A549 (cell line): ENCODE results near the gene CCDC197. TPM values are rescaled to one million over a fixed set of nuclear protein-coding genes. Genes with fewer than 3 reads are reported as not detected.
A peak's percentile ranks its signal among the peaks of the same experiment; 100 is the strongest.

ENCODE experiments used
- ATAC-seq, 2 experiments: fragments of 200-7000 bp in 1 of 2; fragments of >200 bp in 1 of 2; cut with Nextera tagmentation in 1 of 2; cut with Tn5 transposase in 1 of 2; 3 replicates each; pipeline versions ENCODE4 v1.8.0 to v1.9.1; 2018 to 2020; ENCODE audit warnings: mild to moderate bottlenecking in 1 of 2, moderate library complexity in 1 of 2
- CTCF ChIA-PET: fragments of 300-600 bp; sonication (Branson Sonifier 250); formaldehyde crosslinking; extraction: SDS; loops from one replicate; lab custom pipeline; 2021; ENCODE audit warnings: antibody characterized with exemption, inconsistent platforms; lab: Yijun Ruan, JAX
- POLR2A ChIA-PET: fragments of 350-600 bp; formaldehyde crosslinking; extraction: SDS; loops from one replicate; lab custom pipeline; 2021; ENCODE audit warnings: antibody characterized with exemption, inconsistent platforms; lab: Yijun Ruan, JAX
- DNase-seq, 2 experiments: peaks; one replicate each; pipeline versions ENCODE4 v3.0.0 to v3.0.0-alpha.2; 2011 to 2016; ENCODE audit warnings: low read depth in 1 of 2, low spot score in 1 of 2
- FAIRE-seq: peaks from 2 replicates; lab custom pipeline; 2011; peaks lifted over from hg19 to GRCh38; lab: Jason Lieb, UNC
- H3K27ac ChIP-seq, 2 experiments: fragments of >200 bp; sonication (Bioruptor Twin); formaldehyde crosslinking; 3 replicates each; pipeline ENCODE4 v1.5.1; 2016 to 2017
- H3K4me1 ChIP-seq: fragments of >200 bp; sonication (Bioruptor Twin); formaldehyde crosslinking; 3 replicates; pipeline ENCODE4 v1.6.1; 2016
- H3K4me2 ChIP-seq: fragments of >200 bp; sonication (Bioruptor Twin); formaldehyde crosslinking; 3 replicates; pipeline ENCODE4 v1.6.1; 2016
- H3K4me3 ChIP-seq: fragments of >200 bp; sonication (Bioruptor Twin); formaldehyde crosslinking; 3 replicates; pipeline ENCODE4 v1.5.1; 2016
- H3K9me3 ChIP-seq: fragments of >200 bp; sonication (Bioruptor Twin); formaldehyde crosslinking; 3 replicates; pipeline ENCODE4 v1.6.1; 2016
- BHLHE40 ChIP-seq: IDR thresholded peaks from 2 replicates; pipeline ENCODE4 v1.6.1; 2012; ENCODE audit warnings: low read depth, low read length, inconsistent platforms
- CHD2 ChIP-seq: fragments of 150-350 bp; IDR thresholded peaks from 2 replicates; pipeline ENCODE4 v1.6.1; 2014; ENCODE audit warnings: low read length; ENCODE audit not compliant: partially characterized antibody
- EHF ChIP-seq: fragments of 250-450 bp; sonication (Bioruptor Pico); IDR thresholded peaks from 2 replicates; pipeline ENCODE4 v1.5.0; 2020; ENCODE audit warnings: mild to moderate bottlenecking
- EP300 ChIP-seq, 2 experiments: fragments of >200 bp; sonication (Bioruptor Twin); formaldehyde crosslinking; IDR thresholded peaks; 2 replicates in 1 of 2; 3 replicates in 1 of 2; pipeline ENCODE4 v1.6.1; 2016 to 2017
- ESRRA ChIP-seq: fragments of 150-350 bp; IDR thresholded peaks from 2 replicates; pipeline ENCODE4 v1.6.1; 2014; ENCODE audit warnings: mild to moderate bottlenecking, low read length, borderline replicate concordance
- FOSB ChIP-seq: fragments of 250-450 bp; sonication (Bioruptor Pico); IDR thresholded peaks from 2 replicates; pipeline ENCODE4 v1.5.0; 2020; ENCODE audit warnings: mild to moderate bottlenecking, moderate library complexity
- FOSL2 ChIP-seq, 2 experiments: fragments of 450-650 bp in 1 of 2; fragments of >200 bp in 1 of 2; sonication (Bioruptor Twin) in 1 of 2; formaldehyde crosslinking; IDR thresholded peaks; 2 replicates each; pipeline versions ENCODE4 v1.5.0 to v1.6.1; 2016 to 2020; ENCODE audit warnings: mild to moderate bottlenecking in 1 of 2, moderate library complexity in 1 of 2
- GATA3 ChIP-seq: IDR thresholded peaks from 2 replicates; pipeline ENCODE4 v1.6.1; 2012; ENCODE audit warnings: borderline replicate concordance
- MAFK ChIP-seq: fragments of 450-650 bp; IDR thresholded peaks from 2 replicates; pipeline ENCODE4 v1.6.1; 2014; ENCODE audit not compliant: partially characterized antibody
- MYC ChIP-seq: IDR thresholded peaks from 2 replicates; pipeline ENCODE4 v1.6.1; 2012; ENCODE audit warnings: mild to moderate bottlenecking, inconsistent platforms, low read length, improper control_type of control experiment, borderline replicate concordance
- NFE2L2 ChIP-seq: fragments of 150-350 bp; conservative IDR thresholded peaks from 2 replicates; pipeline ENCODE4 v1.6.1; 2014; ENCODE audit warnings: low read length
- NR3C1 ChIP-seq: fragments of >200 bp; sonication (Bioruptor Twin); formaldehyde crosslinking; IDR thresholded peaks from 3 replicates; pipeline ENCODE4 v1.6.1; 2017
- POLR2AphosphoS2 ChIP-seq: conservative IDR thresholded peaks from 2 replicates; pipeline ENCODE4 v1.6.1; 2012; ENCODE audit warnings: low read length, improper control_type of control experiment, inconsistent platforms
- RARB ChIP-seq: fragments of 250-450 bp; sonication (Bioruptor Pico); IDR thresholded peaks from 2 replicates; pipeline ENCODE4 v1.8.0; 2021; ENCODE audit warnings: mild to moderate bottlenecking, moderate library complexity
- SREBF2 ChIP-seq: fragments of 450-650 bp; IDR thresholded peaks from 2 replicates; pipeline ENCODE4 v1.6.1; 2014; ENCODE audit warnings: mild to moderate bottlenecking, moderate library complexity
- TP53 ChIP-seq: fragments of 250-450 bp; sonication (Bioruptor Pico); IDR thresholded peaks from 2 replicates; pipeline ENCODE4 v1.5.0; 2021; ENCODE audit warnings: mild to moderate bottlenecking, moderate library complexity
- ZFP36 ChIP-seq: fragments of 450-650 bp; IDR thresholded peaks from 2 replicates; pipeline ENCODE4 v1.6.1; 2014; ENCODE audit warnings: borderline replicate concordance; ENCODE audit not compliant: partially characterized antibody
- ZNF302 ChIP-seq: fragments of 250-450 bp; sonication (Bioruptor Pico); IDR thresholded peaks from 2 replicates; pipeline ENCODE4 v1.9.0; 2021; ENCODE audit warnings: inconsistent platforms, mild to moderate bottlenecking, moderate library complexity
- WGBS: methylation state at CpG from one replicate; pipeline ENCODE4 v1.1.6; 2017; ENCODE audit errors: missing lambda C conversion rate; 5-methylcytosine and 5-hydroxymethylcytosine counted together
- polyA plus RNA-seq, 4 experiments: library from polyadenylated mRNA; depleted of rRNA in 3 of 4; stranded (reverse); fragments of >200 nt; fragmentation: RNase III in 1 of 4; extraction: RNeasy Plus Mini Kit Qiagen cat#74134 plus additional on column Dnase treatment in 1 of 4; gene quantifications; 2 replicates in 3 of 4; 3 replicates in 1 of 4; pipeline ENCODE4 v1.2.3, GENCODE V29; 2011 to 2017
- TF ChIP-seq, protein P1 (sequence below): IDR thresholded peaks from 2 replicates; pipeline ENCODE4 v1.6.1; 2012; ENCODE audit warnings: low read depth, borderline replicate concordance

The CCDC197 gene
- polyA plus RNA-seq, 2 of the 4 experiments (the other 2 are of a cell fraction), result not detected

DNA sequence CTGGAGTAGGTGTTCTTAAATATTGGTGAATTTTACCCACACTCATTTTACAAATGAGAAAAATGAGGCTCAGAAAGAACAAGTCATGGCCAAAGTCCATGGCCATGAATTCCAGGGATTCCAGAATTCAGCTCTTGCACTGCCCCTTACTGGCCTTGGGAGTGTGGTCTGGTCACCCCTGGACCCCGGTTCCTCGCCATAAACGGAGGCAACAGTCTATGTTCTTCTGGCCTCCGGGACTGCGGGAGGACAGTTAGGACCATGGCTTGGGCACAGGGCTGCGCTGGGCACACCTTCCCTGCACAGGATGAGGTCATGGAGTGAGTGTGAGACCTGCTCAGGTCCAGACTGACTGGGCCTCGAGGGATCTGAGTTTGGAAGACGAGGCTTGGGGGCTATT lies 6.9 kb downstream of the CCDC197 start:
- H3K9me3 ChIP-seq, result no peaks in the 10 kb centered on the region
- CTCF ChIA-PET, result interaction anchor here (1.2 to 12.5 kb wide), 9 partner anchors 10 to 132 kb away, joined by 3 to 400 read pairs (median 7); no protein-coding TSS in a partner anchor
- DNase-seq, result no peak
- TF ChIP-seq CHD2, result no peak
- no peak for TF ChIP-seq ZNF302 (CRISPR knock-in tag)
- TF ChIP-seq SREBF2, result no peak
- TF ChIP-seq NR3C1, result no peak
- no peak for TF ChIP-seq EP300 (IDR thresholded peaks at IDR 0.05)
- no peak for TF ChIP-seq EHF (CRISPR knock-in tag)
- TF ChIP-seq TP53 (CRISPR knock-in tag), result no peak
- TF ChIP-seq MYC, result no peak
- TF ChIP-seq FOSL2 (IDR thresholded peaks at IDR 0.05), result no peak
- no peak for TF ChIP-seq FOSL2 (CRISPR knock-in tag; IDR thresholded peaks at IDR 0.05)
- no peak for TF ChIP-seq RARB
- TF ChIP-seq FOSB (CRISPR knock-in tag), result no peak
- no peak for TF ChIP-seq ESRRA
- TF ChIP-seq, protein P1, sequence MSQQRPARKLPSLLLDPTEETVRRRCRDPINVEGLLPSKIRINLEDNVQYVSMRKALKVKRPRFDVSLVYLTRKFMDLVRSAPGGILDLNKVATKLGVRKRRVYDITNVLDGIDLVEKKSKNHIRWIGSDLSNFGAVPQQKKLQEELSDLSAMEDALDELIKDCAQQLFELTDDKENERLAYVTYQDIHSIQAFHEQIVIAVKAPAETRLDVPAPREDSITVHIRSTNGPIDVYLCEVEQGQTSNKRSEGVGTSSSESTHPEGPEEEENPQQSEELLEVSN, result no peak
- TF ChIP-seq, all 56 proteins: peak for 0
- POLR2A ChIA-PET, result no interaction called here
- H3K4me1 ChIP-seq, result no peaks in the 10 kb centered on the region
- 41% methylated on average over 8 of the region's 8 CpGs for WGBS
- H3K27ac ChIP-seq, result no peak overlapping the region
- no peak overlapping the region for H3K4me3 ChIP-seq
- FAIRE-seq (no peak), ATAC-seq (peak in 1 of 2 experiments; percentile 12; a peak in 1 of 6 replicates)
- no peak overlapping the region for H3K4me2 ChIP-seq

GRCh38 chr14:94005324-94006073 lies 8.4 kb downstream of the CCDC197 start:
- FAIRE-seq, result no peak
- Histone ChIP-seq H3K9me3 (no peaks in the 10 kb centered on the region), H3K4me2 (no peak overlapping the region), H3K4me3 (no peak overlapping the region), H3K4me1 (0 out of 3 replicates have a peak, but pooled peaks cover 7% of the 10 kb centered on the region), H3K27ac (no peak overlapping the region)
- DNase-seq, result no peak
- ChIA-PET POLR2A (no interaction called here), CTCF (interaction anchor here (0.7 to 12.5 kb wide), 8 partner anchors 14 to 131 kb away, joined by 3 to 400 read pairs (median 5); no protein-coding TSS in a partner anchor)
- ATAC-seq, result peak in 1 of 2 experiments; percentile 28; a peak in 1 of 6 replicates
- TF ChIP-seq MYC (no peak), BHLHE40 (0 out of 2 replicates have a peak, but pooled peaks have one; percentile 19)
- TF ChIP-seq, all 56 proteins: peak for 1
- WGBS, result 26% methylated on average over 14 of the region's 14 CpGs

- 25% methylated on average over 3 of the region's 3 CpGs for WGBS
- ChIA-PET CTCF (interaction anchor here (0.6 to 3.1 kb wide), 4 partner anchors 28 to 239 kb away, joined by 3 to 16 read pairs (median 4); no protein-coding TSS in a partner anchor), POLR2A (no interaction called here)
- no peak for DNase-seq
- FAIRE-seq, result no peak
- H3K27ac ChIP-seq, result no peak overlapping the region
- no peak for ATAC-seq
- H3K9me3 ChIP-seq, result no peaks in the 10 kb centered on the region
- H3K4me2 ChIP-seq, result no peak overlapping the region
- H3K4me1 ChIP-seq, result peaks cover 17% of the 10 kb centered on the region; the same call in 2 of the 3 replicates
- TF ChIP-seq POLR2AphosphoS2 (no peak), ZFP36 (peak; percentile 12)
- H3K4me3 ChIP-seq, result no peak overlapping the region
These were observed 11.1 kb downstream of the CCDC197 start for GRCh38 chr14:94008234-94008633.

DNA sequence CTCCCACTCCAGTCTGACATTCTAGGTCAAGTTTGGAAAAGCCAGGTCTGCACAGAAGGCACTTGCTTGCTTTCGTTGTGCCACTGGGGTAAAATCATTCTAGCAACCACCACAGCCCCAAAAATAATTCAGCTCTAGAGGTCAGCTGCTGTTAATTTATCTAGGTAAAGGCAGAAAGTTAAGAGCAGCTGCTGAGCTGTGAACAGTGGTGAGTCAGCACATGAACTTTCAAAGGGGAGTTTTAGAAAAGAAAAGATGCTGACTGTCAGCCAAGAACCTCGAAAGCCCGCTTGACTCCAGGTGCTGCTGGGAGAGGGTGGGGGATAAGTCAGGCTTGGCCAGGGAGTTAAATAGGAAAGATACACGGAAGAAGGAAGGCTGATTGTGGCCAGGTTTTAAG lies 12.7 kb downstream of the CCDC197 start:
- CTCF ChIA-PET, result interaction anchor here (1.2 to 3.1 kb wide), 4 partner anchors 10 to 171 kb away, joined by 3 to 16 read pairs (median 6); no protein-coding TSS in a partner anchor
- peak; percentile 21 to 24; a peak in 2 of 6 replicates for ATAC-seq
- 0 out of 6 replicates have a peak overlapping the region, but pooled peaks of 1 of the 2 experiments have one; percentile 15 for H3K27ac ChIP-seq
- FAIRE-seq, result no peak
- H3K4me2 ChIP-seq, result no peak overlapping the region; the same call in 2 of the 3 replicates
- POLR2A ChIA-PET, result no interaction called here
- peak; percentile 41 for TF ChIP-seq MAFK
- TF ChIP-seq NFE2L2, result no peak
- TF ChIP-seq GATA3, result no peak
- no peak overlapping the region for H3K4me3 ChIP-seq
- 27% methylated on average over 4 of the region's 4 CpGs for WGBS
- DNase-seq, result no peak
- no peaks in the 10 kb centered on the region for H3K9me3 ChIP-seq
- H3K4me1 ChIP-seq, result peaks cover 17% of the 10 kb centered on the region; the same call in 2 of the 3 replicates
